Suppressor macrophage treated with lipopolysaccharide for 4 hours (primary cell): Measurements from ENCODE around the gene MT1E.

Experiments
- DNase-seq: peaks from one replicate; pipeline ENCODE4 v3.0.0-alpha.2; 2020

The MT1E gene

GRCh38 chr16:56628486-56629350 lies 3.1 kb downstream of the MT1E start:
- no peak for DNase-seq

- no peak for DNase-seq
These were observed 4.0 kb downstream of the MT1E start for GRCh38 chr16:56629531-56629930.

GRCh38 chr16:56630134-56630533 lies 4.6 kb downstream of the MT1E start:
- DNase-seq: peak; percentile 61

GRCh38 chr16:56631197-56631596 lies 5.6 kb downstream of the MT1E start:
- DNase-seq: no peak

- DNase-seq: no peak
These were observed 6.2 kb downstream of the MT1E start for GRCh38 chr16:56631832-56632155.

- peak; percentile 43 for DNase-seq
These were observed 6.7 kb downstream of the MT1E start, which contains the start of gene MT1M for GRCh38 chr16:56632156-56632847. TSS of gene MT1M (plus strand) at chr16:56632659. CDS start at chr16:56632732, 73 bp downstream.

GRCh38 chr16:56632848-56633365 lies 7.3 kb downstream of the MT1E start:
- no peak for DNase-seq

- DNase-seq: no peak
These were observed 8.0 kb downstream of the MT1E start for GRCh38 chr16:56633535-56633934.

GRCh38 chr16:56634715-56635440 lies 9.3 kb downstream of the MT1E start:
- no peak for DNase-seq

- no peak for DNase-seq
These were observed 9.9 kb downstream of the MT1E start for GRCh38 chr16:56635441-56635967.

- DNase-seq: no peak
These were observed 11.2 kb downstream of the MT1E start for GRCh38 chr16:56636616-56637413.

- DNase-seq: peak; percentile 73
These were observed 12.5 kb downstream of the MT1E start, which contains the start of gene MT1A for GRCh38 chr16:56637814-56638750. TSS of gene MT1A (plus strand) at chr16:56638666. CDS start at chr16:56638739, 73 bp downstream.

- DNase-seq: no peak
These were observed 13.5 kb downstream of the MT1E start for GRCh38 chr16:56639045-56639444.

- no peak for DNase-seq
These were observed 14.5 kb downstream of the MT1E start for GRCh38 chr16:56640076-56640475.

- DNase-seq: peak; percentile 54
These were observed 15.6 kb downstream of the MT1E start for GRCh38 chr16:56641166-56641565.

GRCh38 chr16:56643080-56643778 lies 17.6 kb downstream of the MT1E start:
- DNase-seq: peak; percentile 85

GRCh38 chr16:56643833-56644232 lies 18.3 kb downstream of the MT1E start:
- no peak for DNase-seq

GRCh38 chr16:56645311-56645710 lies 19.7 kb downstream of the MT1E start:
- no peak for DNase-seq

- DNase-seq: no peak
These were observed 20.3 kb downstream of the MT1E start for GRCh38 chr16:56645838-56646237.
